ENCODE results near the gene NDE1.
"Not testable (repeated sequence)": the region's sequence is repeated elsewhere in the genome, so short reads cannot be mapped to it uniquely, and the experiment has no call there.

The NDE1 gene

DNA sequence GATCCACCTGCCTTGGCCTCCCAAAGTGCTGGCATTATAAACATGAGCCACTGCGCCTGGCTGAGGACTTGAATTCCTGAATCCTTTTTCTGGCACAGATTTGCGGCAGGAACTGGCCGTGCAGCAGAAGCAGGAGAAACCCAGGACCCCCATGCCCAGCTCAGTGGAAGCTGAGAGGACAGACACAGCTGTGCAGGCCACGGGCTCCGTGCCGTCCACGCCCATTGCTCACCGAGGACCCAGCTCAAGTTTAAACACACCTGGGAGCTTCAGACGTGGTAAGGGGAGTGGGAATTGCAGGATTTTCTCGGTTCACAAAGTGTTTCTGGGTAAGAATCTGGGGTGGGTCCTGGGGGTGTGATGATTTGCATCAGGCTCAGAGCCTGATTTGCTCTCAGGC is 41.0 kb downstream of the NDE1 start:
- no peak overlapping the region for H2AFZ ChIP-seq (ENCODE audit: low read depth)
- H3K4me2 ChIP-seq: no peak overlapping the region
- no peaks in the 10 kb centered on the region for H4K20me1 ChIP-seq (ENCODE audit: insufficient read depth)
- no peaks in the 10 kb centered on the region for H3K27me3 ChIP-seq (ENCODE audit: insufficient read depth, low read depth)
- no peaks in the 10 kb centered on the region for H3K36me3 ChIP-seq (ENCODE audit: insufficient read depth)
- no peaks in the 10 kb centered on the region for H3K79me2 ChIP-seq (ENCODE audit: insufficient read depth, low read depth)
- TF ChIP-seq, protein P1, sequence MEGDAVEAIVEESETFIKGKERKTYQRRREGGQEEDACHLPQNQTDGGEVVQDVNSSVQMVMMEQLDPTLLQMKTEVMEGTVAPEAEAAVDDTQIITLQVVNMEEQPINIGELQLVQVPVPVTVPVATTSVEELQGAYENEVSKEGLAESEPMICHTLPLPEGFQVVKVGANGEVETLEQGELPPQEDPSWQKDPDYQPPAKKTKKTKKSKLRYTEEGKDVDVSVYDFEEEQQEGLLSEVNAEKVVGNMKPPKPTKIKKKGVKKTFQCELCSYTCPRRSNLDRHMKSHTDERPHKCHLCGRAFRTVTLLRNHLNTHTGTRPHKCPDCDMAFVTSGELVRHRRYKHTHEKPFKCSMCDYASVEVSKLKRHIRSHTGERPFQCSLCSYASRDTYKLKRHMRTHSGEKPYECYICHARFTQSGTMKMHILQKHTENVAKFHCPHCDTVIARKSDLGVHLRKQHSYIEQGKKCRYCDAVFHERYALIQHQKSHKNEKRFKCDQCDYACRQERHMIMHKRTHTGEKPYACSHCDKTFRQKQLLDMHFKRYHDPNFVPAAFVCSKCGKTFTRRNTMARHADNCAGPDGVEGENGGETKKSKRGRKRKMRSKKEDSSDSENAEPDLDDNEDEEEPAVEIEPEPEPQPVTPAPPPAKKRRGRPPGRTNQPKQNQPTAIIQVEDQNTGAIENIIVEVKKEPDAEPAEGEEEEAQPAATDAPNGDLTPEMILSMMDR (conservative IDR thresholded peaks at IDR 0.05; ENCODE audit: low read depth, low read length): no peak
- H3K9ac ChIP-seq: no peak overlapping the region
- no peaks in the 10 kb centered on the region for H3K4me1 ChIP-seq (ENCODE audit: low read depth, poor library complexity, severe bottlenecking)
- no peak overlapping the region for H3K4me3 ChIP-seq (IDR thresholded peaks at IDR 0.05; ENCODE audit: insufficient read depth, low read depth, low read length)
- no peak overlapping the region for H3K27ac ChIP-seq

- H3K27ac ChIP-seq; H3K4me1 ChIP-seq (ENCODE audit: low read depth, poor library complexity, severe bottlenecking); H4K20me1 ChIP-seq (ENCODE audit: insufficient read depth); H3K36me3 ChIP-seq (ENCODE audit: insufficient read depth); H3K4me3 ChIP-seq (IDR thresholded peaks at IDR 0.05; ENCODE audit: insufficient read depth, low read depth, low read length); H3K27me3 ChIP-seq (ENCODE audit: insufficient read depth, low read depth); H2AFZ ChIP-seq (ENCODE audit: low read depth); H3K79me2 ChIP-seq (ENCODE audit: insufficient read depth, low read depth); H3K9ac ChIP-seq; H3K4me2 ChIP-seq: not testable (repeated sequence)
Measured at GRCh38 chr16:15692508-15692907, 42.5 kb downstream of the NDE1 start.

- no peak overlapping the region for H3K4me2 ChIP-seq
- no peak overlapping the region for H2AFZ ChIP-seq (ENCODE audit: low read depth)
- no peaks in the 10 kb centered on the region; the same call in 1 of the 2 replicates for H3K36me3 ChIP-seq (ENCODE audit: insufficient read depth)
- no peaks in the 10 kb centered on the region for H3K27me3 ChIP-seq (ENCODE audit: insufficient read depth, low read depth)
- no peak overlapping the region for H3K9ac ChIP-seq
- H3K27ac ChIP-seq: no peak overlapping the region
- no peaks in the 10 kb centered on the region for H3K79me2 ChIP-seq (ENCODE audit: insufficient read depth, low read depth)
- H4K20me1 ChIP-seq (ENCODE audit: insufficient read depth): no peaks in the 10 kb centered on the region
- TF ChIP-seq, protein P1 (conservative IDR thresholded peaks at IDR 0.05; ENCODE audit: low read depth, low read length): no peak
- H3K4me1 ChIP-seq (ENCODE audit: low read depth, poor library complexity, severe bottlenecking): no peaks in the 10 kb centered on the region
- no peak overlapping the region for H3K4me3 ChIP-seq (IDR thresholded peaks at IDR 0.05; ENCODE audit: insufficient read depth, low read depth, low read length)
Measured at GRCh38 chr16:15694499-15694898, 44.5 kb downstream of the NDE1 start.

GRCh38 chr16:15699819-15700218 is 49.8 kb downstream of the NDE1 start:
- Histone ChIP-seq H3K9ac (no peak overlapping the region), H3K79me2 (ENCODE audit: insufficient read depth, low read depth) (no peaks in the 10 kb centered on the region), H3K4me1 (ENCODE audit: low read depth, poor library complexity, severe bottlenecking) (no peaks in the 10 kb centered on the region), H4K20me1 (ENCODE audit: insufficient read depth) (no peaks in the 10 kb centered on the region), H2AFZ (ENCODE audit: low read depth) (no peak overlapping the region), H3K27ac (no peak overlapping the region), H3K4me3 (IDR thresholded peaks at IDR 0.05; ENCODE audit: insufficient read depth, low read depth, low read length) (no peak overlapping the region), H3K36me3 (ENCODE audit: insufficient read depth) (no peaks in the 10 kb centered on the region; the same call in 1 of the 2 replicates), H3K27me3 (ENCODE audit: insufficient read depth, low read depth) (no peaks in the 10 kb centered on the region), H3K4me2 (no peak overlapping the region)
- TF ChIP-seq, protein P1 (conservative IDR thresholded peaks at IDR 0.05; ENCODE audit: low read depth, low read length): no peak

DNA sequence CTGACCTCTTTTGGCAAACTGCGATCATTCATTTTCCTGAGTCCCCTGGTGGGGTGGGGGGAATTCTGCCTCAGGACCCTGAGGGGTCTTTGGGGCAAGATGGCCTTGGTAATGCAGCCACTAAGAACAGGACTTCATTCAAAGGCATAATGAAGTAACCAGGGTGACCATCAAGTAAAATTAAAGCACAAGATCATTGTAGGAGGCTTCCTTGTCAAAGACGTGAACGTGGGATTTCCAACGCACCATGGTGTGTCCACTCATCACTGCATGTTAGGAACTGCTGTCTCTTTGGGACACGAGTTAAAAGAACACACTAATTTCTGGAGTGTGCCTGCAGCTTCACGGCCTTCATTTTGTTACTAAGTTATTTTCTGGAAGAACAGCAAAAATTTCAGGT is 51.3 kb downstream of the NDE1 start:
- Histone ChIP-seq H3K27ac (no peak overlapping the region), H3K9ac (no peak overlapping the region), H3K79me2 (ENCODE audit: insufficient read depth, low read depth) (no peaks in the 10 kb centered on the region), H4K20me1 (ENCODE audit: insufficient read depth) (no peaks in the 10 kb centered on the region), H3K36me3 (ENCODE audit: insufficient read depth) (no peaks in the 10 kb centered on the region; the same call in 1 of the 2 replicates), H3K27me3 (ENCODE audit: insufficient read depth, low read depth) (no peaks in the 10 kb centered on the region), H3K4me3 (IDR thresholded peaks at IDR 0.05; ENCODE audit: insufficient read depth, low read depth, low read length) (no peak overlapping the region), H3K4me2 (no peak overlapping the region), H2AFZ (ENCODE audit: low read depth) (no peak overlapping the region), H3K4me1 (ENCODE audit: low read depth, poor library complexity, severe bottlenecking) (no peaks in the 10 kb centered on the region)
- TF ChIP-seq, protein P1 (conservative IDR thresholded peaks at IDR 0.05; ENCODE audit: low read depth, low read length): no peak
